ENCODE results near the gene PROCR.

DNA sequence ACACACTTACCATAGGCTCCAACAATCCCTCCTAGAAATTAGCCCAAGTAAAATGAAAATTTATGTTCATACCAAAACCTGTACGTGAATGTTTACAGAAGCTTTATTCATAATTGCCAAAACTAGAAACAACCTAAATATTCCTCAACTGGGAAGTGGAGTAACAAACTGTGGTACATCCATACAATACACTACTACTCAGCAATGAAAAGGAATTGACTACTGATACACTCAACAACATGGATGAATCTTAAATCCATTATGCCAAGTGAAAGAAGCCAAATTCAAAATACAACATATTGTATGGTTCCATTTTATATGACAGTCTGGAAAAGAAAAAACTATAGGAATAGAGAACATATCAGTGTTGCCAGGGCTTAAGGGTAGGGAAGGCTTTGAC lies 34.9 kb downstream of the PROCR start:
- TF ChIP-seq, protein P1, sequence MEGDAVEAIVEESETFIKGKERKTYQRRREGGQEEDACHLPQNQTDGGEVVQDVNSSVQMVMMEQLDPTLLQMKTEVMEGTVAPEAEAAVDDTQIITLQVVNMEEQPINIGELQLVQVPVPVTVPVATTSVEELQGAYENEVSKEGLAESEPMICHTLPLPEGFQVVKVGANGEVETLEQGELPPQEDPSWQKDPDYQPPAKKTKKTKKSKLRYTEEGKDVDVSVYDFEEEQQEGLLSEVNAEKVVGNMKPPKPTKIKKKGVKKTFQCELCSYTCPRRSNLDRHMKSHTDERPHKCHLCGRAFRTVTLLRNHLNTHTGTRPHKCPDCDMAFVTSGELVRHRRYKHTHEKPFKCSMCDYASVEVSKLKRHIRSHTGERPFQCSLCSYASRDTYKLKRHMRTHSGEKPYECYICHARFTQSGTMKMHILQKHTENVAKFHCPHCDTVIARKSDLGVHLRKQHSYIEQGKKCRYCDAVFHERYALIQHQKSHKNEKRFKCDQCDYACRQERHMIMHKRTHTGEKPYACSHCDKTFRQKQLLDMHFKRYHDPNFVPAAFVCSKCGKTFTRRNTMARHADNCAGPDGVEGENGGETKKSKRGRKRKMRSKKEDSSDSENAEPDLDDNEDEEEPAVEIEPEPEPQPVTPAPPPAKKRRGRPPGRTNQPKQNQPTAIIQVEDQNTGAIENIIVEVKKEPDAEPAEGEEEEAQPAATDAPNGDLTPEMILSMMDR (IDR thresholded peaks at IDR 0.05; ENCODE audit: low read depth, low read length), result no peak
- TF ChIP-seq POLR2A (IDR thresholded peaks at IDR 0.05; ENCODE audit: extremely low read depth, insufficient read length) (no peak), MAX (IDR thresholded peaks at IDR 0.05; ENCODE audit: low read depth, low read length) (no peak), MYC (IDR thresholded peaks at IDR 0.05; ENCODE audit: low read depth, low read length) (no peak)

Data from NB4 (cell line).